Panc1 (cell line): ENCODE results near the gene VTI1B. TPM values are rescaled to one million over a fixed set of nuclear protein-coding genes. Genes with fewer than 3 reads are reported as not detected.
"Not testable (repeated sequence)": the region's sequence is repeated elsewhere in the genome, so short reads cannot be mapped to it uniquely, and the experiment has no call there.

Experiments used
- ATAC-seq: fragments of 200-7000 bp; cut with Tn5 transposase; 2 replicates; pipeline ENCODE4 v1.9.1; 2020; ENCODE audit warnings: mild to moderate bottlenecking, moderate library complexity
- BruUV-seq: library from RNA; stranded (reverse); fragments of 400-500 nt; replicated peaks from 2 replicates; lab custom pipeline; 2021; lab: Mats Ljungman, UMichigan
- CTCF ChIA-PET: fragments of 300-600 bp; sonication (Branson Sonifier 250); formaldehyde crosslinking; loops from one replicate; lab custom pipeline; 2022; ENCODE audit warnings: antibody characterized with exemption; lab: Charles Lee
- POLR2A ChIA-PET: fragments of 300-600 bp; sonication (Branson Sonifier 250); formaldehyde crosslinking; loops from one replicate; lab custom pipeline; 2022; ENCODE audit warnings: antibody characterized with exemption; lab: Charles Lee
- DNase-seq: peaks from one replicate; pipeline ENCODE4 v3.0.0-alpha.2; 2010; ENCODE audit warnings: low read depth, low spot score
- H3K27ac ChIP-seq: 2 replicates; pipeline ENCODE4 v1.5.1; 2011; ENCODE audit warnings: mild to moderate bottlenecking, low read length, inconsistent platforms
- H3K27me3 ChIP-seq: fragments of 200-500 bp; sonication (Bioruptor generic); 2 replicates; pipeline ENCODE4 v1.6.0; 2014; ENCODE audit warnings: low read length, inconsistent platforms; ENCODE audit not compliant: control insufficient read depth, insufficient read depth
- H3K36me3 ChIP-seq: fragments of 200-500 bp; sonication (Bioruptor generic); 2 replicates; pipeline ENCODE4 v1.5.1; 2014; ENCODE audit warnings: inconsistent platforms, mild to moderate bottlenecking, low read length, moderate library complexity; ENCODE audit not compliant: control insufficient read depth, insufficient read depth
- H3K4me1 ChIP-seq: 2 replicates; pipeline ENCODE4 v1.5.1; 2011; ENCODE audit warnings: inconsistent platforms, mild to moderate bottlenecking, low read length, moderate library complexity; ENCODE audit not compliant: control insufficient read depth, insufficient read depth
- H3K4me3 ChIP-seq, 2 experiments: 2 replicates each; pipeline ENCODE4 v1.5.1; 2011 to 2012; ENCODE audit warnings: low read depth in 2 of 2, low read length in 2 of 2, mild to moderate bottlenecking in 2 of 2, inconsistent platforms in 1 of 2, moderate library complexity in 1 of 2
- H3K9me3 ChIP-seq: fragments of 200-500 bp; sonication (Bioruptor generic); 2 replicates; pipeline ENCODE4 v1.5.1; 2014; ENCODE audit warnings: low read depth, mild to moderate bottlenecking, inconsistent platforms, low read length, moderate library complexity; ENCODE audit not compliant: control insufficient read depth, insufficient read depth
- POLR2AphosphoS5 ChIP-seq: IDR thresholded peaks from 2 replicates; pipeline ENCODE4 v1.6.1; 2012; ENCODE audit warnings: mild to moderate bottlenecking, low read depth, low read length, moderate library complexity
- SIN3A ChIP-seq: IDR thresholded peaks from 2 replicates; pipeline ENCODE4 v1.6.1; 2012; ENCODE audit warnings: low read depth, mild to moderate bottlenecking, low read length, moderate library complexity, borderline replicate concordance; ENCODE audit not compliant: insufficient read depth
- TCF7L2 ChIP-seq: IDR thresholded peaks from 2 replicates; pipeline ENCODE4 v1.6.1; 2011; ENCODE audit warnings: mild to moderate bottlenecking, low read depth, low read length, inconsistent platforms
- in situ Hi-C: cut with HindIII; loops from 2 replicates; pipeline ENCODE4 v1.10.0; 2016; ENCODE audit warnings: low sequenced_read_pairs, low pct_unique_long_range_greater_than_20kb
- intact Hi-C: fragments of 100-400 bp; cut with micrococcal nuclease; formaldehyde crosslinking; loops from one replicate; pipeline ENCODE4 v1.10.0; 2022; ENCODE audit not compliant: unreplicated experiment
- total RNA-seq: library from RNA; stranded (reverse); gene quantifications from one replicate; pipeline ENCODE4 v1.2.1, GENCODE V29; 2021; ENCODE audit not compliant: unreplicated experiment
- TF ChIP-seq, protein P1 (sequence below): fragments of 450-650 bp; IDR thresholded peaks from 2 replicates; pipeline ENCODE4 v1.5.1; 2017; ENCODE audit warnings: mild to moderate bottlenecking
- TF ChIP-seq, protein P2 (sequence below), 2 experiments: IDR thresholded peaks; 2 replicates each; pipeline ENCODE4 v1.6.1; 2011 to 2012; ENCODE audit warnings: low read depth in 2 of 2, control low read depth in 1 of 2, low read length in 1 of 2, mild to moderate bottlenecking in 1 of 2, moderate library complexity in 1 of 2; ENCODE audit not compliant: insufficient read depth in 1 of 2

Gene VTI1B
- total RNA-seq, 1 experiment from 2014 or later: 84.9 TPM

DNA sequence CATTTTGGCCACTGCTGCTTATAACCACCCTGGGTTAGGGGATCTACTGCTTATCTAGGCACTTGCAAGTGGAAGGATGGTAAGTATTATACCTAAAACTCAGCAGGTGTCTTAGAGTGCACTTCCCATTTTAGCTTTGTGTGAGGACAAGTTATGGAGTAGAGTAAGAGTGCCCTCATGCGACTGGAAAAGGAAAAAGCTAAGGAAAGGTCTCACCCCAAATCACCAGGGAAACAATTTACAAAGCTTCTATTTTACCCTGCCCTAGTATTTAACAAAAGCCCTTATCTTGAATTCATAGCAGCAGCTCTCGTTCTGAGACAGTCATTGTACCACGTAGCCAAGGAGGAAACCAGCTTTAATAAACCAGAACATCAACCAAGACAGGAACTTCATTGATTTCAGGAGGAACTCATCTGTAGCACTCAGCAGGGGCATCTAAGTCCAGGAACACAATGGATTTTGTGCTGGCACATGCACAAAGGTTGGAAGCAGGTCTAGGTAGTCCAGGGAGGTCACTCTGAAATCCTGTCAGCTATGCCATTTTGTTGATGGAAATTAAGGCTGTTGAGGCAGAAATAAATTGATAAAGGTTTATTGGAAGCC lies 30.2 kb upstream of the VTI1B start:
- H3K36me3 ChIP-seq: no peaks in the 10 kb centered on the region
- H3K27ac ChIP-seq: no peak overlapping the region
- H3K27me3 ChIP-seq: no peaks in the 10 kb centered on the region
- H3K4me1 ChIP-seq: peaks cover 3% of the 10 kb centered on the region; the same call in 1 of the 2 replicates
- intact Hi-C loops (loop anchor here (1.0 to 10.0 kb wide), 2 partner anchors 90 to 120 kb away; partner anchors contain the start of gene ARG2), in situ Hi-C loops (no loop called here)
- BruUV-seq: no TSS peak
- peak; percentile 92 for ATAC-seq
- H3K4me3 ChIP-seq: no peak overlapping the region
- H3K9me3 ChIP-seq: no peaks in the 10 kb centered on the region
- peak; percentile 62 for DNase-seq
- ChIA-PET POLR2A (no interaction called here), CTCF (interaction anchor here (0.5 to 1.6 kb wide), 15 partner anchors 11 to 1080 kb away, joined by 3 to 16 read pairs (median 4); partner anchors contain the start of gene ARG2)
- TF ChIP-seq POLR2AphosphoS5 (no peak), TCF7L2 (no peak), SIN3A (no peak)
- TF ChIP-seq, protein P1, sequence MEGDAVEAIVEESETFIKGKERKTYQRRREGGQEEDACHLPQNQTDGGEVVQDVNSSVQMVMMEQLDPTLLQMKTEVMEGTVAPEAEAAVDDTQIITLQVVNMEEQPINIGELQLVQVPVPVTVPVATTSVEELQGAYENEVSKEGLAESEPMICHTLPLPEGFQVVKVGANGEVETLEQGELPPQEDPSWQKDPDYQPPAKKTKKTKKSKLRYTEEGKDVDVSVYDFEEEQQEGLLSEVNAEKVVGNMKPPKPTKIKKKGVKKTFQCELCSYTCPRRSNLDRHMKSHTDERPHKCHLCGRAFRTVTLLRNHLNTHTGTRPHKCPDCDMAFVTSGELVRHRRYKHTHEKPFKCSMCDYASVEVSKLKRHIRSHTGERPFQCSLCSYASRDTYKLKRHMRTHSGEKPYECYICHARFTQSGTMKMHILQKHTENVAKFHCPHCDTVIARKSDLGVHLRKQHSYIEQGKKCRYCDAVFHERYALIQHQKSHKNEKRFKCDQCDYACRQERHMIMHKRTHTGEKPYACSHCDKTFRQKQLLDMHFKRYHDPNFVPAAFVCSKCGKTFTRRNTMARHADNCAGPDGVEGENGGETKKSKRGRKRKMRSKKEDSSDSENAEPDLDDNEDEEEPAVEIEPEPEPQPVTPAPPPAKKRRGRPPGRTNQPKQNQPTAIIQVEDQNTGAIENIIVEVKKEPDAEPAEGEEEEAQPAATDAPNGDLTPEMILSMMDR: peak; percentile 77

DNA sequence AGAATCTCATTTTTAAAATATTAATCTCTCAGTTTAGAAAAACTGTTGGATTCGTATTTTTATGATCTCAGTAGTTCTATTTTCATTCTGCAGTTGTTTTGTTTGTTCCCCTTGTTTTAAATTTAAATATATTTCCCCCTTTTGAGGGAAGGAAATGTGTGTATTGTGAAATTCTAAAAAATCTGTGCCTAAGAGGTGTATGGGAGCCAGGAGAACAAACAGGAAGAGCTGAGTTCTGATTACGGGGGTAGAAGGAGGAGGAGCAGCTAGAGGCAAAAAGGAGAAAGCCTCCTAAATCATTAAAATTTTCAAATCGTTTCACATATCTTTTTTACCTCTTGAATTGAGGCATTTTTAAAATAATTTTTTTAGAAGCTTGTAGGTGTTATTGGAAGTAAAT lies 29.6 kb upstream of the VTI1B start:
- in situ Hi-C loops: no loop called here

GRCh38 chr14:67701492-67701891 lies 27.1 kb upstream of the VTI1B start, which contains the start of gene RDH12:
Gene RDH12 (plus strand): TSS chr14:67701886. CDS start chr14:67722643, 20,757 bp downstream.
- POLR2A ChIA-PET, CTCF ChIA-PET, H3K27me3 ChIP-seq, BruUV-seq, H3K36me3 ChIP-seq, H3K27ac ChIP-seq, H3K4me3 ChIP-seq, DNase-seq, H3K4me1 ChIP-seq, in situ Hi-C loops, H3K9me3 ChIP-seq, ATAC-seq: not testable (repeated sequence)
- intact Hi-C loops: loop anchor here (10.0 kb wide), 1 partner anchor 87 kb away; the partner anchor contains the start of gene ARG2

More for the DNA sequence above, 29.6 kb upstream of the VTI1B start:
- Histone ChIP-seq H3K36me3 (no peaks in the 10 kb centered on the region), H3K27ac (no peak overlapping the region), H3K4me3 (no peak overlapping the region), H3K4me1 (peaks cover 3% of the 10 kb centered on the region; the same call in 1 of the 2 replicates), H3K27me3 (no peaks in the 10 kb centered on the region), H3K9me3 (no peaks in the 10 kb centered on the region)
- ChIA-PET CTCF (interaction anchor here (0.5 to 1.6 kb wide), 14 partner anchors 12 to 1079 kb away, joined by 3 to 16 read pairs (median 4); partner anchors contain the start of gene ARG2), POLR2A (no interaction called here)
- no peak for TF ChIP-seq POLR2AphosphoS5
- no peak for TF ChIP-seq TCF7L2
- TF ChIP-seq SIN3A: no peak
- TF ChIP-seq, protein P2, sequence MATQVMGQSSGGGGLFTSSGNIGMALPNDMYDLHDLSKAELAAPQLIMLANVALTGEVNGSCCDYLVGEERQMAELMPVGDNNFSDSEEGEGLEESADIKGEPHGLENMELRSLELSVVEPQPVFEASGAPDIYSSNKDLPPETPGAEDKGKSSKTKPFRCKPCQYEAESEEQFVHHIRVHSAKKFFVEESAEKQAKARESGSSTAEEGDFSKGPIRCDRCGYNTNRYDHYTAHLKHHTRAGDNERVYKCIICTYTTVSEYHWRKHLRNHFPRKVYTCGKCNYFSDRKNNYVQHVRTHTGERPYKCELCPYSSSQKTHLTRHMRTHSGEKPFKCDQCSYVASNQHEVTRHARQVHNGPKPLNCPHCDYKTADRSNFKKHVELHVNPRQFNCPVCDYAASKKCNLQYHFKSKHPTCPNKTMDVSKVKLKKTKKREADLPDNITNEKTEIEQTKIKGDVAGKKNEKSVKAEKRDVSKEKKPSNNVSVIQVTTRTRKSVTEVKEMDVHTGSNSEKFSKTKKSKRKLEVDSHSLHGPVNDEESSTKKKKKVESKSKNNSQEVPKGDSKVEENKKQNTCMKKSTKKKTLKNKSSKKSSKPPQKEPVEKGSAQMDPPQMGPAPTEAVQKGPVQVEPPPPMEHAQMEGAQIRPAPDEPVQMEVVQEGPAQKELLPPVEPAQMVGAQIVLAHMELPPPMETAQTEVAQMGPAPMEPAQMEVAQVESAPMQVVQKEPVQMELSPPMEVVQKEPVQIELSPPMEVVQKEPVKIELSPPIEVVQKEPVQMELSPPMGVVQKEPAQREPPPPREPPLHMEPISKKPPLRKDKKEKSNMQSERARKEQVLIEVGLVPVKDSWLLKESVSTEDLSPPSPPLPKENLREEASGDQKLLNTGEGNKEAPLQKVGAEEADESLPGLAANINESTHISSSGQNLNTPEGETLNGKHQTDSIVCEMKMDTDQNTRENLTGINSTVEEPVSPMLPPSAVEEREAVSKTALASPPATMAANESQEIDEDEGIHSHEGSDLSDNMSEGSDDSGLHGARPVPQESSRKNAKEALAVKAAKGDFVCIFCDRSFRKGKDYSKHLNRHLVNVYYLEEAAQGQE (IDR thresholded peaks at IDR 0.05; ENCODE audit: insufficient read depth in 1 of 2, low read depth in 2 of 2, low read length in 1 of 2): no peak
- TF ChIP-seq, protein P1: no peak
- no peak for DNase-seq
- no peak for ATAC-seq
- no TSS peak for BruUV-seq
- intact Hi-C loops: loop anchor here (1.0 to 10.0 kb wide), 2 partner anchors 89 to 120 kb away; partner anchors contain the start of gene ARG2
